Measurements from ENCODE around the gene TMEM175.

Gene TMEM175

DNA sequence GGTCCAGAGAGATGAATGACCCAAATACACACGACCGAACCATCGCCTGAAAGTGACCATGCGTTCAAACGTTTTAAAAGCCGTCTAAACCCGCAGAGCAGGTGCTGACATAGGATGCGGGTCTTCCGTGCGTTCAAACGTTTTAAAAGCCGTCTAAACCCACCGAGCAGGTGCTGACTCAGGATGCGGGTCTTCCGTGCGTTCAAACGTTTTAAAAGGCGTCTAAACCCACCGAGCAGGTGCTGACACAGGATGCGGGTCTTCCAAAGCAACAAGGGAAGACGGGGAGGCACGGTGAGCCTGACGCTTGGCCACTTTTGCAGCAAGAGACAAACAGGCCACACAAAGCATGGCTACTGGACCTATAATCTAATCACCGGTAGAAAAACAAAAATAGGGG, 47.4 kb upstream of the TMEM175 start:
- no peaks in the 10 kb centered on the region for H3K4me1 ChIP-seq (ENCODE audit: low read depth, poor library complexity, severe bottlenecking)
- no peak overlapping the region for H3K4me2 ChIP-seq
- no peaks in the 10 kb centered on the region for H3K27me3 ChIP-seq (ENCODE audit: insufficient read depth, low read depth)
- no peak overlapping the region for H3K9ac ChIP-seq
- no peak overlapping the region for H3K4me3 ChIP-seq (IDR thresholded peaks at IDR 0.05; ENCODE audit: insufficient read depth, low read depth, low read length)
- TF ChIP-seq, protein P1, sequence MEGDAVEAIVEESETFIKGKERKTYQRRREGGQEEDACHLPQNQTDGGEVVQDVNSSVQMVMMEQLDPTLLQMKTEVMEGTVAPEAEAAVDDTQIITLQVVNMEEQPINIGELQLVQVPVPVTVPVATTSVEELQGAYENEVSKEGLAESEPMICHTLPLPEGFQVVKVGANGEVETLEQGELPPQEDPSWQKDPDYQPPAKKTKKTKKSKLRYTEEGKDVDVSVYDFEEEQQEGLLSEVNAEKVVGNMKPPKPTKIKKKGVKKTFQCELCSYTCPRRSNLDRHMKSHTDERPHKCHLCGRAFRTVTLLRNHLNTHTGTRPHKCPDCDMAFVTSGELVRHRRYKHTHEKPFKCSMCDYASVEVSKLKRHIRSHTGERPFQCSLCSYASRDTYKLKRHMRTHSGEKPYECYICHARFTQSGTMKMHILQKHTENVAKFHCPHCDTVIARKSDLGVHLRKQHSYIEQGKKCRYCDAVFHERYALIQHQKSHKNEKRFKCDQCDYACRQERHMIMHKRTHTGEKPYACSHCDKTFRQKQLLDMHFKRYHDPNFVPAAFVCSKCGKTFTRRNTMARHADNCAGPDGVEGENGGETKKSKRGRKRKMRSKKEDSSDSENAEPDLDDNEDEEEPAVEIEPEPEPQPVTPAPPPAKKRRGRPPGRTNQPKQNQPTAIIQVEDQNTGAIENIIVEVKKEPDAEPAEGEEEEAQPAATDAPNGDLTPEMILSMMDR (conservative IDR thresholded peaks at IDR 0.05; ENCODE audit: low read depth, low read length), result no peak
- H2AFZ ChIP-seq (ENCODE audit: low read depth), result no peak overlapping the region
- no peaks in the 10 kb centered on the region for H3K36me3 ChIP-seq (ENCODE audit: insufficient read depth)
- H4K20me1 ChIP-seq (ENCODE audit: insufficient read depth), result no peaks in the 10 kb centered on the region
- no peaks in the 10 kb centered on the region for H3K79me2 ChIP-seq (ENCODE audit: insufficient read depth, low read depth)
- no peak overlapping the region for H3K27ac ChIP-seq

DNA sequence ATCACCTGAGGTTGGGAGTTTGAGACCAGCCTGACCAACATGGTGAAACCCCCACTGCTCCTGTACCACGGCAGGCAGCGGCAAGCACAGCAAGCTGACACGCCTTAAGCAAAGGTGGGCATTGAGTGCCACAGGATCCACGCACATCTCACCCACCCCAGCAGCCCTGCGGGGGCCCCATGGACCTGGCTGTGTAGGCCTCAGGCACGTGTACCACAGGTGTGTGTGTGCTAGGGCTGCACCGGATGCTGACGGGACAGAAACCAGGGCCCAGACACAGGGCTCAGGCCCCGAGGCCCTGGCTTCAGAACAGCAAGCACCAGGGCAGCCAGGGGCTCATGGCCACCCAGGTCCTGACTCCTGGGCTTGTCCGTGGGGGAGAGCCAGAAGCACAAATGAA, 46.9 kb upstream of the TMEM175 start:
- H3K9ac ChIP-seq, result no peak overlapping the region
- H3K4me3 ChIP-seq (IDR thresholded peaks at IDR 0.05; ENCODE audit: insufficient read depth, low read depth, low read length), result no peak overlapping the region
- no peaks in the 10 kb centered on the region for H3K27me3 ChIP-seq (ENCODE audit: insufficient read depth, low read depth)
- H4K20me1 ChIP-seq (ENCODE audit: insufficient read depth), result no peaks in the 10 kb centered on the region
- TF ChIP-seq, protein P1 (conservative IDR thresholded peaks at IDR 0.05; ENCODE audit: low read depth, low read length), result no peak
- H3K4me2 ChIP-seq, result no peak overlapping the region
- no peaks in the 10 kb centered on the region for H3K36me3 ChIP-seq (ENCODE audit: insufficient read depth)
- H3K4me1 ChIP-seq (ENCODE audit: low read depth, poor library complexity, severe bottlenecking), result no peaks in the 10 kb centered on the region
- no peaks in the 10 kb centered on the region for H3K79me2 ChIP-seq (ENCODE audit: insufficient read depth, low read depth)
- H3K27ac ChIP-seq, result no peak overlapping the region
- H2AFZ ChIP-seq (ENCODE audit: low read depth), result no peak overlapping the region

DNA sequence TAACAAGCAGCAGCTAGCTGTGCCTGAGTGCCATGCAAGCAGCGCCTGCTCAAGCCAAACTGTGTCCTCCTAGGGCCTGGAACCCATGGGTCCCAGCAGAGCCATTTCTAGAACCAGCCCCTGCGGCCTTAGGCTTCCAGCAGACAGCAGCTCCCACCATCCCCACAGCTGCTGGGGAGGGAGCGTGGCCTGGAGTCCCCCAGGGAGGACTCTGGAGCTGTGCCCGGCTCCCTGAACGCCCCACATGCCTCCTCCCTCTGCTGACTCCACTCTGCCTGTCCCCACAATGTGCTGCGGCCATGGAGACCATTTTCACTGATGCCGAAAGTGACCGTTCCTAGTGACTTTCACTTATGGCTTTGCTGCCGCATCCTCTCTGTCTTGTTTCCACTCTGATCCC, 46.0 kb upstream of the TMEM175 start:
- H3K4me3 ChIP-seq (IDR thresholded peaks at IDR 0.05; ENCODE audit: insufficient read depth, low read depth, low read length), result no peak overlapping the region
- H3K27me3 ChIP-seq (ENCODE audit: insufficient read depth, low read depth), result no peaks in the 10 kb centered on the region
- no peaks in the 10 kb centered on the region for H3K36me3 ChIP-seq (ENCODE audit: insufficient read depth)
- no peaks in the 10 kb centered on the region for H3K4me1 ChIP-seq (ENCODE audit: low read depth, poor library complexity, severe bottlenecking)
- H2AFZ ChIP-seq (ENCODE audit: low read depth), result no peak overlapping the region
- H3K9ac ChIP-seq, result no peak overlapping the region
- H3K79me2 ChIP-seq (ENCODE audit: insufficient read depth, low read depth), result no peaks in the 10 kb centered on the region
- H4K20me1 ChIP-seq (ENCODE audit: insufficient read depth), result no peaks in the 10 kb centered on the region
- H3K27ac ChIP-seq, result no peak overlapping the region
- TF ChIP-seq, protein P1 (conservative IDR thresholded peaks at IDR 0.05; ENCODE audit: low read depth, low read length), result no peak
- no peak overlapping the region for H3K4me2 ChIP-seq

DNA sequence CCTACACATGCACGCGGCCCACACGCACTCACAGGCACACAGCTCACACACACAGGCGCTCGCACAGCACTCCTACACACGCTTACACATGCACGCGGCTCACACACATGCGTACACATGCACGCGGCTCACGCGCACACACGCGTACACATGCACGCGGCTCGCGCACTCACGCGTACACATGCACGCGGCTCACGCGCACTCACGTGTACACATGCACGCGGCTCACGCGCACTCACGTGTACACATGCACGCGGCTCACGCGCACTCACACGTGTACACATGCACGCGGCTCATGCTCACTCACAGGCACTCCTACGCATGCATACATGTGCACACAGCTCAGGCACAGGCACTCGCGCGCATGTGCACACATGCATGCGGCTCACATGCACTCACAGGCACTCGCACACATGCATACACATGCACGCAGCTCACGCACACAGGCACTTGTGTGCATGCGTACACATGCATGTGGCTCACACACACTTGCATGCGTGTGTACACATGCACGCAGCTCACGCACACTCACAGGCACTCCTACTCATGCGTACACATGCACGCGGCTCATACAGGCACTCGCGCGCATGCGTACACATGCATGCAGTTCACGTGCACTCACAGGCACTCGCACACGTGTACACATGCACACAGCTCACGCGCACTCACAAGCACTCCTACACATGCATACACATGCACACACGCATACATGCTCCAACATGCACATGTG, 45.1 kb upstream of the TMEM175 start:
- no peaks in the 10 kb centered on the region for H3K79me2 ChIP-seq (ENCODE audit: insufficient read depth, low read depth)
- H3K27me3 ChIP-seq (ENCODE audit: insufficient read depth, low read depth), result no peaks in the 10 kb centered on the region
- no peak overlapping the region for H3K4me3 ChIP-seq (IDR thresholded peaks at IDR 0.05; ENCODE audit: insufficient read depth, low read depth, low read length)
- H3K4me2 ChIP-seq, result no peak overlapping the region
- H2AFZ ChIP-seq (ENCODE audit: low read depth), result no peak overlapping the region
- H4K20me1 ChIP-seq (ENCODE audit: insufficient read depth), result no peaks in the 10 kb centered on the region
- no peaks in the 10 kb centered on the region for H3K36me3 ChIP-seq (ENCODE audit: insufficient read depth)
- no peak overlapping the region for H3K9ac ChIP-seq
- no peaks in the 10 kb centered on the region for H3K4me1 ChIP-seq (ENCODE audit: low read depth, poor library complexity, severe bottlenecking)
- TF ChIP-seq, protein P1 (conservative IDR thresholded peaks at IDR 0.05; ENCODE audit: low read depth, low read length), result no peak
- H3K27ac ChIP-seq, result no peak overlapping the region

All from KMS-11 (cell line).